HG03060 (cell line): ENCODE results near the gene CCDC9B.

Source experiments
- ATAC-seq: cut with Tn5 transposase; IDR thresholded peaks from one replicate; pipeline ENCODE4 v1.9.1; 2021; ENCODE audit warnings: low read depth, moderate number of reproducible peaks; ENCODE audit not compliant: unreplicated experiment

CCDC9B gene

GRCh38 chr15:40340740-40341400 lies at the start of gene CCDC9B:
TSS of gene CCDC9B (minus strand) at chr15:40340939. CDS start at chr15:40340819, 120 bp downstream.
- ATAC-seq: no peak

GRCh38 chr15:40389824-40390595 lies 49.3 kb upstream of the CCDC9B start:
- ATAC-seq: no peak

- ATAC-seq: no peak
Measured at GRCh38 chr15:40388941-40389823, 48.4 kb upstream of the CCDC9B start.

GRCh38 chr15:40386480-40386879 lies 45.7 kb upstream of the CCDC9B start:
- ATAC-seq: no peak

- peak; percentile 84 for ATAC-seq
Measured at GRCh38 chr15:40382580-40383456, 42.1 kb upstream of the CCDC9B start, which contains the start of gene KNSTRN. TSS of gene KNSTRN (plus strand) at chr15:40382721. CDS start at chr15:40382836, 115 bp downstream.

GRCh38 chr15:40381818-40382529 lies 41.2 kb upstream of the CCDC9B start:
- ATAC-seq: no peak

GRCh38 chr15:40380636-40381035 lies 39.9 kb upstream of the CCDC9B start:
- no peak for ATAC-seq

- ATAC-seq: no peak
Measured at GRCh38 chr15:40379853-40380252, 39.1 kb upstream of the CCDC9B start.

GRCh38 chr15:40379374-40379773 lies 38.6 kb upstream of the CCDC9B start:
- ATAC-seq: no peak

GRCh38 chr15:40377606-40378005 lies 36.9 kb upstream of the CCDC9B start:
- ATAC-seq: no peak

GRCh38 chr15:40372981-40373380 lies 32.2 kb upstream of the CCDC9B start:
- no peak for ATAC-seq

- ATAC-seq: no peak
Measured at GRCh38 chr15:40369971-40370370, 29.2 kb upstream of the CCDC9B start.

- no peak for ATAC-seq
Measured at GRCh38 chr15:40369474-40369869, 28.7 kb upstream of the CCDC9B start.

- no peak for ATAC-seq
Measured at GRCh38 chr15:40368719-40369473, 28.2 kb upstream of the CCDC9B start.

- peak; percentile 65 for ATAC-seq
Measured at GRCh38 chr15:40367686-40368611, 27.2 kb upstream of the CCDC9B start.

GRCh38 chr15:40367371-40367685 lies 26.6 kb upstream of the CCDC9B start:
- no peak for ATAC-seq

GRCh38 chr15:40366457-40367370 lies 26.0 kb upstream of the CCDC9B start:
- no peak for ATAC-seq
